Measurements from ENCODE around the gene TNIP2. TPM values are rescaled to one million over a fixed set of nuclear protein-coding genes. Genes with fewer than 3 reads are reported as not detected.

Gene TNIP2, protein sequence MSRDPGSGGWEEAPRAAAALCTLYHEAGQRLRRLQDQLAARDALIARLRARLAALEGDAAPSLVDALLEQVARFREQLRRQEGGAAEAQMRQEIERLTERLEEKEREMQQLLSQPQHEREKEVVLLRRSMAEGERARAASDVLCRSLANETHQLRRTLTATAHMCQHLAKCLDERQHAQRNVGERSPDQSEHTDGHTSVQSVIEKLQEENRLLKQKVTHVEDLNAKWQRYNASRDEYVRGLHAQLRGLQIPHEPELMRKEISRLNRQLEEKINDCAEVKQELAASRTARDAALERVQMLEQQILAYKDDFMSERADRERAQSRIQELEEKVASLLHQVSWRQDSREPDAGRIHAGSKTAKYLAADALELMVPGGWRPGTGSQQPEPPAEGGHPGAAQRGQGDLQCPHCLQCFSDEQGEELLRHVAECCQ
- 47.1 and 55.8 TPM in 2 replicates for total RNA-seq

GRCh38 chr4:2755821-2756690 is at the start of gene TNIP2:
TSS of gene TNIP2 (minus strand) at chr4:2756336. CDS start at chr4:2756289, 47 bp downstream.

DNA sequence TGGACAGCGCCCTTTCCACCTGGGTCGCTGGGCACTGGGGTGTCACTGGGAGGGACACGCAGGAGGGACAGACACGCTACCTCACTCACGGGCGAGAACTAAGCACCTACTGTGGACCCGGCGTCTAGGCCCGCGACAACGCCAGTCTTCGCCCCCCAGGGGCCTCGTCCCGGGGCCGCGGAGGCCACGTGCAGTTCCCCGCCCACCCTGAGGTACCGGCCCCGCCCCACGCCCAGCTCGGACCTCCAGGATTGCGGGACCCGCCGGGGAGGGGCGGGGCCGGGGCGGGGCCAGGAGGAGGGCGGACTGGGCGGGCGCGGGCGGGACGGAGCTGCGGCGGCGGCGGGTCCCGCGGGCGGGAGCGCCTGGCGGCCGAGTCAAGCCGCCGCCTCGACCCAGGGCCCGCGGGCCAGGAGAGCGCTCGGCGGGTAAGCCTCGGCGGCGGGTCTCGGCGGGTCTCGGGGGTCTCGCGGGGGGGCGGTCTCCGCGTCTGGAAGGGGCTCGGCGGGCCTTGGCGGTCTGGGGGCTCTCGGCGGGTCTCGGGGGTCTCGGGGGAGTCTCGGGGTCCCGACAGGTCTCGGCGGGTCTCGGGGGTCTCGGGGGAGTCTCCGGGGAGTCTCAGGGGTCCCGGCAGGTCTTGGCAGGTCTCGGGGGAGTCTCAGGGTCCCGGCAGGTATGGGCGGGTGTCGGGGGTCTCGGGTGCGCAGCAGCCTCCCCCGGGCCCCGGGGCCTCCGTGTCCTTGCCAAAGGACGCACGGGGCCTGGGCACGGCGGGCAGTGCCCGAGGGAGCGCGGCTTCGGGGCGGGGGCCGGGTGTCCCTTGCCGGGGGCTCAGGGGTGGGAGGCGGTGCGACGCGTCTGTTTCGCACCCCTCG is 36.8 kb upstream of the TNIP2 start, which contains the start of gene SH3BP2:
SH3BP2 (plus strand) TSS at position 375 of the 875 bp plus-strand sequence. CDS start 27,533 bp downstream, outside the sequence.

Other genes starting within 250 kb of the TNIP2 start
- gene FAM193A, start 219.7 kb downstream of the TNIP2 start, total RNA-seq: 6.1 and 7.1 TPM in 2 replicates
- gene SH3BP2, start 36.7 kb upstream of the TNIP2 start, total RNA-seq: 9.7 and 10.3 TPM in 2 replicates
- gene ADD1, start 87.5 kb upstream of the TNIP2 start, total RNA-seq: 123 and 148 TPM in 2 replicates
- 17.4 and 20.9 TPM in 2 replicates for gene NOP14, start 207.1 kb upstream of the TNIP2 start, total RNA-seq
- 2.4 and 4.1 TPM in 2 replicates for gene GRK4, start 207.2 kb upstream of the TNIP2 start, total RNA-seq